Measurements from ENCODE around the gene CNTFR. TPM values are rescaled to one million over a fixed set of nuclear protein-coding genes. Genes with fewer than 3 reads are reported as not detected.

CNTFR gene
- total RNA-seq, 4 donors from 2014 or later, result 19.8 to 40.9 (median 34.7) TPM

DNA sequence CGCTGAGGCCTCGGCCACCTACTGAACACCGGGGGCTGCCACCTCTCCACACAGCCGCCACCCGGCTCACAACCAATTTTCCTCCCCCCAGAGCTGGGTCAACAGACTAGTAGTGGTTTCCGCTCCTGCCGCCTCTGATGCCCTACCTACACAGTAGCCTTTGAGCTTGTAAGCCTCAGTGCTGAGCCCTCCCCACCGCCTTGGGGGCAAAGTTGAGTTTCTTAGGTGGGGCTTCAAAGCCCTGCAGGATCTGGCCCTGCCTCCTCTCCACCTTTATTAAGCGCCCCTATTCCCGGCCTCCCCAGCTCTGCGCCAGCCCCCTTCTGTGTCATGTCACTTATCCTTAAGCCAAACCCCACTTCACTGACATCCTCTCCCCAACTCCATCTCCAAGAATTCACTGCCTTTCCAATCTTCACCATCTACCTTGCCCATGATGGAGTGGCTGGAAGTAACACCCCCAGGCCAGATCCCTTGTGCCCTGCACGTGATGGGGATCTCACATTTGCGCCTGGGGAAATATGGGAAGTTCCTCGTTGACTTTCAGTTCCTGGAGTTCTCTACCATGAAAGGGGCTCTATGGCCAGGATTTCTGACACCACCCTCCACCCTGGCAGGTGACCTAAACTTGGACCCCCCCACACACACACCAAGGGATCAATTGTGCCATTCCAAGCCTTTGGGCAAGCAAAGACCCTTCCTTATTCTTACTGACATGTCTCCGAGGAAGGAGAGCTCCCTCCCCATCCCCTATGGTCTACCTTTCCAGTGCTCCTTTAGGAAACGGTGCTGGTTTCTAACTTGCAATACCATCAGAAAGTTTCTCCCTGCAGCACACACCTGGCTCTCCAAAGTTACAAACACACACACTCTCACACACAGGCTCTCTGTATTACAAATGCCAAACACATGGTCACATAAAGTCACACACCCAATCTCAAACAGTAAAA is 2.7 kb upstream of the CNTFR start:
- Histone ChIP-seq H3K4me3 (peak overlapping the region in 3 of 4 donors; percentile 37 to 75 (median 48)), H3K36me3 (no peaks in the 10 kb centered on the region), H3K27ac (peak overlapping the region; percentile 29 to 89 (median 77)), H3K9me3 (no peaks in the 10 kb centered on the region), H3K4me1 (peaks cover 0 to 63% (median 44%) of the 10 kb centered on the region in 4 donors), H3K27me3 (peaks cover 0 to 28% of the 10 kb centered on the region in 2 donors)
- TF ChIP-seq POLR2A (IDR thresholded peaks at IDR 0.05), result no peak
- peak in 1 of 5 experiments; percentile 14 for TF ChIP-seq CTCF (IDR thresholded peaks at IDR 0.05)
- no peak for DNase-seq (ENCODE audit: low spot score in 2 of 2)
- 38 to 40% methylated on average over 13 to 16 of the region's 16 CpGs for WGBS, 2 donors

GRCh38 chr9:34591248-34591916 is 1.9 kb upstream of the CNTFR start:
- peak; percentile 78 to 89 for DNase-seq (ENCODE audit: low spot score in 2 of 2)
- H3K27ac ChIP-seq, result peak overlapping the region; percentile 51 to 89 (median 75)
- peaks cover 0 to 63% (median 44%) of the 10 kb centered on the region in 4 donors for H3K4me1 ChIP-seq
- no peaks in the 10 kb centered on the region for H3K36me3 ChIP-seq
- WGBS, 2 donors, result 9 to 14% methylated on average over 26 to 47 of the region's 60 CpGs
- peak overlapping the region in 3 of 4 donors; percentile 37 to 75 (median 48) for H3K4me3 ChIP-seq
- TF ChIP-seq EP300 (IDR thresholded peaks at IDR 0.05), result peak in 1 of 2 donors; percentile 55
- TF ChIP-seq POLR2A (IDR thresholded peaks at IDR 0.05), result no peak
- peak; percentile 90 to 96 (median 94) for TF ChIP-seq CTCF (IDR thresholded peaks at IDR 0.05)
- peaks cover 0 to 34% of the 10 kb centered on the region in 2 donors for H3K27me3 ChIP-seq
- H3K9me3 ChIP-seq, result no peaks in the 10 kb centered on the region

GRCh38 chr9:34590381-34591247 is 1.1 kb upstream of the CNTFR start:
- 19 to 21% methylated on average over 28 to 38 of the region's 40 CpGs for WGBS, 2 donors
- peaks cover 0 to 63% (median 44%) of the 10 kb centered on the region in 4 donors for H3K4me1 ChIP-seq
- no peaks in the 10 kb centered on the region for H3K9me3 ChIP-seq
- DNase-seq (ENCODE audit: low spot score in 2 of 2), result peak in 1 of 2 donors; percentile 38
- TF ChIP-seq EP300 (IDR thresholded peaks at IDR 0.05) (no peak), CTCF (IDR thresholded peaks at IDR 0.05) (no peak), POLR2A (IDR thresholded peaks at IDR 0.05) (no peak)
- H3K27ac ChIP-seq, result peak overlapping the region; percentile 51 to 89 (median 75)
- peak overlapping the region; percentile 46 to 75 (median 50) for H3K4me3 ChIP-seq
- H3K27me3 ChIP-seq, result peaks cover 0 to 41% of the 10 kb centered on the region in 2 donors
- H3K36me3 ChIP-seq, result no peaks in the 10 kb centered on the region

GRCh38 chr9:34588671-34589635 is 571 bp downstream of the CNTFR start:
- Histone ChIP-seq H3K4me1 (peaks cover 0 to 56% (median 40%) of the 10 kb centered on the region in 4 donors), H3K4me3 (peak overlapping the region; percentile 42 to 75 (median 46)), H3K36me3 (no peaks in the 10 kb centered on the region), H3K27me3 (peaks cover 0 to 45% of the 10 kb centered on the region in 2 donors), H3K9me3 (no peaks in the 10 kb centered on the region), H3K27ac (peak overlapping the region in 2 of 4 donors; percentile 62 to 89)
- 2 to 3% methylated on average over 43 to 84 of the region's 86 CpGs for WGBS, 2 donors
- no peak for DNase-seq (ENCODE audit: low spot score in 2 of 2)
- TF ChIP-seq CTCF (IDR thresholded peaks at IDR 0.05) (no peak), EP300 (IDR thresholded peaks at IDR 0.05) (no peak), POLR2A (IDR thresholded peaks at IDR 0.05) (no peak)
